Stimulated activated CD4-positive, alpha-beta T cell treated with anti-CD3 and anti-CD28 coated beads, Interleukin-1b, Interleukin-23, amount 100 ng/mL, for 1 hour (primary cell): ENCODE data around the gene ICAM1.
"Not testable (repeated sequence)": the region's sequence is repeated elsewhere in the genome, so short reads cannot be mapped to it uniquely, and the experiment has no call there.

Experiments
- DNase-seq, 2 donors: peaks; one replicate each; pipeline ENCODE4 v3.0.0-alpha.2; 2020; ENCODE audit warnings: low read depth in 2 of 2

ICAM1 gene

GRCh38 chr19:10277795-10278589 lies 7.1 kb downstream of the ICAM1 start:
- DNase-seq = no peak

GRCh38 chr19:10278935-10279334 lies 8.0 kb downstream of the ICAM1 start:
- no peak for DNase-seq

GRCh38 chr19:10279737-10280442 lies 9.0 kb downstream of the ICAM1 start:
- no peak for DNase-seq

GRCh38 chr19:10282043-10282442 lies 11.1 kb downstream of the ICAM1 start:
- DNase-seq = not testable (repeated sequence)

- DNase-seq = no peak
Measured at GRCh38 chr19:10283301-10284064, 12.6 kb downstream of the ICAM1 start.

GRCh38 chr19:10284065-10284959 lies 13.4 kb downstream of the ICAM1 start:
- no peak for DNase-seq

GRCh38 chr19:10284960-10285278 lies 14.0 kb downstream of the ICAM1 start:
- DNase-seq = no peak

GRCh38 chr19:10285393-10285792 lies 14.5 kb downstream of the ICAM1 start:
- no peak for DNase-seq

GRCh38 chr19:10286803-10287737 lies 16.1 kb downstream of the ICAM1 start, which contains the start of gene ICAM4:
TSS of gene ICAM4 (plus strand) at chr19:10286955. CDS start at chr19:10287013, 58 bp downstream.
- no peak for DNase-seq

GRCh38 chr19:10288662-10289166 lies 17.8 kb downstream of the ICAM1 start:
- DNase-seq = no peak

GRCh38 chr19:10289167-10289835 lies 18.4 kb downstream of the ICAM1 start:
- DNase-seq = no peak

- DNase-seq = no peak
Measured at GRCh38 chr19:10289836-10290356, 19.0 kb downstream of the ICAM1 start, which contains the start of gene ICAM5. TSS of gene ICAM5 (plus strand) at chr19:10289952. CDS start at chr19:10290044, 92 bp downstream.

- DNase-seq = no peak
Measured at GRCh38 chr19:10290357-10290875, 19.5 kb downstream of the ICAM1 start.

- no peak for DNase-seq
Measured at GRCh38 chr19:10290876-10291553, 20.1 kb downstream of the ICAM1 start.

GRCh38 chr19:10291554-10292205 lies 20.8 kb downstream of the ICAM1 start:
- DNase-seq = no peak

GRCh38 chr19:10292206-10292788 lies 21.4 kb downstream of the ICAM1 start:
- peak in 1 of 2 donors; percentile 52 for DNase-seq
